Erythroblast (primary cell): ENCODE data around the gene ATG7.
"Not testable (repeated sequence)": the region's sequence is repeated elsewhere in the genome, so short reads cannot be mapped to it uniquely, and the experiment has no call there.

ENCODE experiments used
- DNase-seq, 2 experiments: peaks; one replicate each; lab custom pipeline; 2025; lab: John Stamatoyannopoulos, UW
- GATA1 ChIP-seq: IDR thresholded peaks from 2 replicates; pipeline ENCODE4 v1.6.1; 2011; ENCODE audit warnings: low read depth, mild to moderate bottlenecking, control low read depth, low read length, moderate library complexity
- POLR2A ChIP-seq: IDR thresholded peaks from 2 replicates; pipeline ENCODE4 v1.6.1; 2011; ENCODE audit warnings: mild to moderate bottlenecking, low read length

ATG7 gene

DNA sequence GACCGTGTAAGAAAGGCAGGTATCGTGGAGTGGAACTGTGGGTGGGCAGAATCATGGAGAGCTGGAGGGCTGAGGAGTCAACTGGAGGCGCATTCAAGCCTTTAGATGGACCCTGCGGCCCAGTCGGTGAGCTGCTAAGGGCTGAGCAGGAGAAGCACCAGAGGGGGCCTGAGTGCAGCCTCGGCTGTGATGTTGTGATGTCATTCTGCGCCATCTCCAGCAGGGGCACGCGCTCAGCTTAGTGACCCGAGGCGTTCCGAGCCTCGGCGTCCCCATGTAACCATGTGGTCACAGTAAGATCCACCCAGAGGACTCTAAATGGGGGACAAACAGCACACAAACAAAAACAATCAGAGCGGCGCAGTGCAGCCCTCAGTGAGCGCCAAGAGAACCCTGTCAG is 294.7 kb downstream of the ATG7 start:
- no peak for DNase-seq
- no peak for TF ChIP-seq POLR2A
- no peak for TF ChIP-seq GATA1

DNA sequence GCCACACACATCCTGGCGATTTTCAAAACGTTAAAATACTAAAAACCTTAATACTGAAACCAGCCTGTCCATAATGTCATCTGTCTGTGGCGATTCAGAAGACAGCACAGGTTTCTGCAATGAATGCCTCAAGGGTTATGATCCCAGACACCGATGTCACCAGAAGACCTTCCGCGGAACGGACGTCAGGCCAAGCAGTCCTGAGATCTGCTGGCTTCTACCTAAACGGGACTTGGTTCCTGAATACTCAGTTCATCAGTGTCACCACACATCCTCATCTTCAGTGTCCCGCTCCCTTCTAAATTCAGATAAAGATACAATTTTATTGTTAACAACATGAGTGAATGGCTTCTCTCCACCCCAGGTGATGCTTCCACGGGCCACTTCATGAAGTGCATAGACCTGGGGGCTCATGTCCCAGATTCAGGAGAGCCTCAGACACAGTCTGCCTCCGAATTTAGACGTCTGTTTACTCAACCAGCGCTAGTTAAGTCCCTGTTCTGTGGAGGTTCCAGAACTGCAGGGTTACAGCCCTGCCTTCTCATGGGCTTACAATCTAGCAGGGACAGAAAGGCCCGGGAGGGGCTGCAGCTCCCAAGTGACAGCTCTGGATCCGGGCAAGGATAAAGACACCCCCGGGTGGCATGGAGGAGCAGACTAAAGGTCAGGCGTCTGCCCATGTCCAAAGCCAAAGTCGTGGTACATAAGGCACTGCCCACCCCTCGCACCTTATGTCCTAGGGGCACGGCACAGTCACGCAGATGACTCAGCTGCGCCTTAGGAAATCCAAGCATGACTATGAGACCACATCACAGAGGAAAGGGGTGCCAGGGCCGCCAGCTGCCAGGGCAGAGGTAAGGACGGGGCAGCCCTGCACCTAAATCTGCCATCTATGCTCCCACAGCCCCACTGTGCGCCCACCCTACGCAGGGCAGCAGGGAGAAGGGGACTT is 295.6 kb downstream of the ATG7 start:
- no peak for DNase-seq
- no peak for TF ChIP-seq GATA1
- TF ChIP-seq POLR2A, result no peak

DNA sequence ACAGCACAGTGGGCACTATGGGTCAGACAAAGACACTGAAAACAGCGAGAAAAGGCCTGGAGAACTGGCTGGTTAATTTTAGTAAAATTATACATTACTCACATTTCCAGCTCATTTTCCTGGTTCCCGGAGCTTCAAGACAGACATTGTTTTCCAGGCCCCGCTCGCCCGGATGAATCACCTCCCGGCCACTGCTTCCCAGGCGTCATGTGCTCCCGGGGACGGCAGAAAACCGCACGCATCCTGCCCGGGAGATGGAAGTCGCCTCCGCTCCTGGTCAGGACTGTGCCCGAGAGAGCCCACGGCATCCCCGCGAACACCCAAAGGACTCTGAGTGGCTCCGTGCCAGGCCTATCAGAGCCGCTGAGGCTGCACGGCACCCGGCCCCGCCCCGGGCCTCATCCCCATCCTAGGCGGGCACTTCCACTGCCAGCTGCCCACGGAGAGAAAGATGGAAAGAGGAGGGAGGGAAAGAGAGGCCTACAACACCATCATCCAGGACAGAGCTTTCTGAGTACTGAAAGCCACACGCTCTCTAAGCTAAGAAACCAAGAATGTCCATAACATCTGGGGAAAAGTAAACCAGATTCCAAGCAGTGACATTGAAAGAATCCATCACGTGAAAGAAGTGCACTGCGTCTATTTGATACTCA is 296.4 kb downstream of the ATG7 start:
- no peak for DNase-seq
- TF ChIP-seq GATA1, result no peak
- no peak for TF ChIP-seq POLR2A

DNA sequence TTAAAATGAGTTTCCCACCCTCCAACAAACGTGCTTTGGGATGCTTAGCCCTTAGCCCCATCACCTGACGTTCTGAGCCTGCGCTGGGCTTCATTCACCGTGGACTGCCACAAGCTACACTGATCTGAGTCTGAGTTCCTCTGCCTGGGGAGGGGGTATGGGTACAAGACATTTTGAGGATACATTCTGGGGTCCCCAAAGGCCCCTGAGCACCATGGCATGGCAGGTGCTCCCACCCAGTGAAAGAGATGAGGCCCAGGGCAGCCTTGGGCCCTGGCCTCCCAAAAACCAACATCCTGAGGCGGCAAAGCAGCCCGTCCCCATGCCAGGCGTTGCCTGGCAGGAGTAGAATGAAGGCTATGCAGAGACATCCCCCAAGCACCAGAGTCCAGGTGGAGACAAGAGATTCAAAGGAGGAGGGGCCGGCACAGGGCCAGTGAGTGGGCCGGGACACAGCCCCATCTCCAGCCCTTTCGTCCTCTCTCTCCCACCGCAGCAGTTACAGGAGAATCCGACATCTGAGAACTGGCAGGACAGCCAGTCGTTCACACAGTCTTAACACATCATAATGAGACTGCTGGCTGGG is 297.1 kb downstream of the ATG7 start:
- TF ChIP-seq POLR2A, result no peak
- TF ChIP-seq GATA1, result no peak
- no peak for DNase-seq

DNA sequence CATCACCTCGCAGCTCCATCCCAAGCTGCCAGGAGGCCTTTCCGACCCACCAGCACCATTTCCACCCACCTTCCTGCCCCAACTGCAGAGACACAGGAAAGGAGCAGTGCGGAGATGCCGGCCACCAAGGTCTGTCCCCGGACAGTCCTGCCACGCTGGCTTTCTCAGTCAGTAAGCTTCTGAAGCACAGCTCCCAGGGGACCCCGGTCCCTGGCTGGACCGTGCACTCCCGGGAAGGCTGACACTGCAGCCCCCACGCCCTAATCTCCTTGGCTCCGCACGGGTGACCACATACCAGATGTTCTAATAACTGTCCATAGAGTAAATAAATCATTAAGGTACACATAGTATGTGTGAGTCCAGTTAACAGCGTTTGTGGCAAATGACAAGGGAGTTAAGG is 298.1 kb downstream of the ATG7 start:
- DNase-seq, result no peak
- no peak for TF ChIP-seq POLR2A

DNA sequence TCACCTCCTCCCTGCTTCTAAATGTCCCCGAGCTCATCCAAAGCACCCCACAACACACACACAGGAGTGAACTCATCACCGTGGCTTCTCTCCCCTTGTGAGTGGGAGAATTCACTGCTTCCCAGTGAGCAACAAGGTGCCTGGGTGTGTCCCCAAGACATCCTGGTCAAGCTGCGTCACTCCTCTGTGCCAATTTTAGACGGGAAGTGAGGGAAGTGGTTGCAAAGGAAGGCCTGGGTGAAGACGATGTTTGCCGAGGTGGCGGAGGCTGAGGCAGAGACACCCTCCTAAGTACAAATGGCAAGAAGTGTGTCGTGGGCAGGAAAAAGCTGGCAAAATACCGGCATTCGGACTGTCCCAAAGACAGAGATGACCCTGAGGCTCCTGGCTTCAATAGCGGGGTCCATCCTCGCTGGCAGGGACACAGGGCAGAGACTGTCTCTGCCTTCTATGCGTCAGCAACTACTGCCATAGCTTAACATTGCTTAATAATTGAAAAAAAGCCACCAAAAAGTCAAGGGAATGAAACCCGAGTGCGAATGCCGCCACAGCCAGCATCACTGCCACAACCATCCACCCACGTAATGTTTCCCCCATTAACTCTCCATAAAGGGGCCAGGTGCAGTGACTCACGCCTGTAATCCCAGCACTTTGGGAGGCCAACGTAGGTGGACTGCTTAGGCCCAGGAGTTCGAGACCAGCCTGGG is 298.7 kb downstream of the ATG7 start:
- TF ChIP-seq GATA1 (no peak), POLR2A (no peak)
- no peak for DNase-seq

DNA sequence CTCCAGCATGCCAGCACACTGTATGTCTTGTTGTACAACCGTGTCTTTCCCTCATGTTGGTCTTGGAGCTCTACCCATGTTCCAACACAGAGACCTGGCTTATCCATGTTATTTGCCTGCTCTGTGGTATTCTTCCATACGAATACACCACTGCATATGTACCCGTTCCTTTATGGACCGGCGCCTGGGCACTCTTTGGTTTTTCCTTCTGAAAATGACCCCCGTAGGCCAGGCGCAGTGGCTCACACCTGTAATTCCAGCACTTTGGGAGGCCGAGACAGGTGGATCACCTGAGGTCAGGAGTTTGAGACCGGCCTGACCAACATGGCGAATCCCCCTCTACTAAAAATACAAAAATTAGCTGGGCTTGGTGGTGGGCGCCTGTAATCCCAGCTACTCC is 300.5 kb downstream of the ATG7 start:
- DNase-seq, result not testable (repeated sequence)

DNA sequence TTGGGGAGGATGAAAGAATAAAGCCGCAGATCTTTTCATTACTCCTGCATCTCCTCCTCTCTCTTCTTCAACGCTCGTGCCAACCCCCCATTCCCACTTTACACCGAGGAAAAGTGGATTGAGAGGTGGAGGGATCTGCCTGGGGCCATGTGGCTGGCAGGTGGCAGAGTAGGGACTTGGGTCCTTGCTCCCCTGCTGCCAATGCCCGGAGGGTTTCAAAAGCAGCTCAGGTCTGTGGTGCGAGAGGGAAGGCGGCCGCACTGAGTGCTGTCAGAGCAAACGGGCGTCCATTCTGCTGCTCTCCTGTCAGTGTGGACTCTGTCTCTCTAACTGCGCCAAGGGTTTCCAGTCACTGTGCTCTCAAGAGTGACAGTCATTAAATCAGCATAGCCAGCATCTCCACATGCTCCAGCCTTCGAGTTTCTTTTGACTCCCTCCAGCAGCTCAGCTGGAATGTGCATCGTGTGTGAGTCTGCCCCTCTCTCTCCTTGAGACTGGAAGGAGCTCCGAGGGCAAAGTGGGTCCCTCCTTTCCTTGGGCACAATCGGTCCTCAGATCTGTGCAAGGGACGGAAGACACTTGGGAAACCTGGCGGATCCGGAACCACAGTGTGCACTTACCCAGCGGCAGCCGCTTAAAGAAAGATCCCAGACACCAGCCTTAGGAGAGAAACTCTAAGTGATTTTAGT is 302.9 kb downstream of the ATG7 start:
- no peak for TF ChIP-seq GATA1
- no peak for TF ChIP-seq POLR2A
- DNase-seq, result no peak

DNA sequence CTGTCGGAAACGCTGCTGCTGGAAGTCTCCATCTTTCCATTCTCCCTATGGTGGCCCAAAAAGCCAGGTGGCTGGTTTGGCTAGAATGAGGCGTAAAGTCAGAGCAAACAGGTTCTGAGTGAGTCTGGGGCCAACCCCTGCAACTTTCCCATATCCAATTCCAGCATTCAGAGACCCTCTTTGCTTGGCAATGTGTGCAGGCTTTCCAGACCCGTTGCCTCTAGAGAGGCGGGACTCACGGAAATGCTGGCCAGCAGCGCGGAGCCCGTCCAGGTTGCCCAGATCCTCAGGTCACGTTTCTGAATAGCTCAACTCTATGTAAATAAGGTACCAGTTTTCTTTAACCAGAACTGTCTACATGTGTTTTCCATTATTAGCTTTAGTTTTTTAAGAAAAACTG is 303.5 kb downstream of the ATG7 start:
- DNase-seq, result no peak
- TF ChIP-seq GATA1 (no peak), POLR2A (no peak)

DNA sequence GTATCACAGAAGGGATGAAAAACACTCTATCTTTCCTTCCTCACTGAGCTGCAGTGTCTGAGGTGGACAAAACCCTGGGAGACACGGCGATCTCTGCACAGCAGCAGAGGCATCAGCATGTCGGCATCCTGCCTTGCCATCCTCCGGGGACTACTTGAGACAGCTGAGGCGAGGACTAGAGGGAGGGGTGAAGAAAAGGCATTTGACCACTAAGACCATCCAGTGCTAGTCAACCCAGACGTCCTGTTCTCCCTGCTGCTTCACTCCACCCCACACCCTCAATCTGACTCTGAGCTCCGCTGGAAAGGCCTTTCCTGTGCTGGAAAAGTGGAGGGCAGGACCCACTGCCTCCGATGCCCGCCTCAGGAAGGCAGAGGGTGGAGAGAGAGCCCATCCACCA is 304.3 kb downstream of the ATG7 start:
- no peak for DNase-seq
- TF ChIP-seq GATA1 (no peak), POLR2A (no peak)

DNA sequence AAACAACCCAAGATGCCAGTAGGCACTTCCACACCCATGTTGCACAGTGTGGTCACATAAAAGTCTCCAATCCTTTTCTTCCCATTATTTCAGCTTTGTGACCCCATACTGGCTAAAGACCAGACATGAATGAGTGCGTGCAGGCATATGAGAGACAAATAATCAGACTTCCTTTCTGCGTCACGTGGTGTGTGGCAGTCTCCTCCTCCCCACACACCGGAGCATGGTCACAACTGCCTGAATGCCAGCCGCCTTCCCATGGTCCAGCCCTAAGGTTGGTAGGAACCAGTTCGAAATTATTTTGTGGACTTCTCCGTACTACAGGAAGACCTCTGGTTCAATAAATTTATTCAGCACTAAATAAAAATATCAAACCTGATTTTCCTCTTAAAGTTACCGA is 306.0 kb downstream of the ATG7 start:
- no peak for DNase-seq
- no peak for TF ChIP-seq GATA1

DNA sequence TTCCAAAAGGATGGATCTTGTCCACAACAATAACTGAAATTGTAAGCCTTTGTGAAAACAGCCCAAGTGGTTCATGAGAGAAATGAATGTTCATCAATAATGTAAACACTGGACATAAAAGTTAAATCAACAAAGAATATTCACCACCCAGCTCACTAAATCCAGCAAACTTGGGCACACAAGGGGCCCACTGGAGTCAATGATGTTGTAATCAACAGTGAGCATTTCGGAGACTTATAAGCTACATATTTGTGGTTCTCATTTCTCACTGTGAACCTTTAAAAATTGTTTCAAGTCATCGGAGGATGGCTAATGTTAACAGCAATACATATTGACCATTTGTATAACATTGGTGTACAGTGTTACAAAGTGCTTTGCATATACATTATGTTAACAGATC is 308.4 kb downstream of the ATG7 start:
- TF ChIP-seq POLR2A (no peak), GATA1 (no peak)
- DNase-seq, result no peak
